GM21825 (cell line): ENCODE data around the gene EPHA6.
"Not testable (repeated sequence)": the region's sequence is repeated elsewhere in the genome, so short reads cannot be mapped to it uniquely, and the experiment has no call there.

Experiments used
- ATAC-seq: cut with Tn5 transposase; IDR thresholded peaks from one replicate; pipeline ENCODE4 v1.9.1; 2021; ENCODE audit warnings: mild to moderate bottlenecking, moderate library complexity; ENCODE audit not compliant: unreplicated experiment

EPHA6 gene

DNA sequence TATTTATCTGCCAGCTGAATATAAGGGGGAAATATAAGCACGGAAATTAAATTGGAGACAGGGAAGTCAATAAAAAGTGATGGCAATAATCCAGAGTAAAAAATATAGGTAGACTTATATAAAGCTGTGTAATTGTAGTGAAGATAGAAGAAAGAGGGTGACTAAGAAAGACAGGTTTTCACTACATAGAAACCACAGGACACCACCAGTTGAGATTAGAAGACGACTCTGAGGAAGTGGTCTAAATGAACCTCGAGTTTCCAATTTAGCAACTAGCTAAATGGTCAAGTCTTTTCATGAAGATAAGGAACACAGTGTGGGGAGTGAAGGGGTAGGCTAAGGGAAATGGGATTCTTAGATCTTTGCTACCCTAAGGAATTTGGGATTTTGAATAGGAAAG, 761.3 kb downstream of the EPHA6 start:
- no peak for ATAC-seq

DNA sequence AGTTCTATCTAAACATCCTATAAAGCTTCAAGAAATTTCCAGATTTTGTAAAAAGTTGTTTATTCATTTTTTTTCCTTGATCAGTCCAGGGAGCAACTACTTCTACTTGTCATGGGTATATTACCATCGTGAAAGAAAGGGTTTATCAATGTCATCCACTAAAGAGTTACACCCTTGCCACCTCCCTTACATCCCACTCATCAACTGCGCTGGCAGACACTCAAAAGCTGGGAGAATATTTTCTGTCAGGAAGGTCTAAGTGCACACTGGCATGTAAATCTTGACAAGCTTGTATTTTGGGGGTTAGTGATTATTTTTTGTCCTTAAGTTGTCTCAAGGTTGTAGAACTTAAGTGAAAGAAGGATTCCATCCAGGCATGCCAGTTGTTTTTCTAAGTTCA, 761.8 kb downstream of the EPHA6 start:
- ATAC-seq: no peak

DNA sequence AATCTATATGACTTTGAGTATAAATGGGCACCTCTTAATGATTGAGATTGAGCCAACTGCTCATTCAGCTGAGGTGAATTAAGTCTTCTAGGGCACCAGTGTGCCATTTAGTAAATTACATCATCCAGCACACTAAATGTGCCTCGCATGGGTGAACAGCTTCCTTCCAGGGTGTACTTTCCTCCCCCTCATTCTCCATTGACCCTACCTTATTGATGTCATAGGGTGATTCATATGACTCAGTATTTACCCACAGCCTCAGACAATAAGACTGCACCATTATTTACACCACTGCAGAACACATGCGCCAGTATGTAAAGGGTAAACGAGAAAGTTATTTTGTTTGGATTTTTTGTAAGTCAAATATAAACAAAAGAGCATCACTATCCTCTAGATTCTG, 765.0 kb downstream of the EPHA6 start:
- no peak for ATAC-seq

GRCh38 chr3:97610626-97611025, 796.2 kb downstream of the EPHA6 start:
- ATAC-seq: no peak

- ATAC-seq: no peak
Measured at GRCh38 chr3:97612632-97613031, 798.2 kb downstream of the EPHA6 start.

DNA sequence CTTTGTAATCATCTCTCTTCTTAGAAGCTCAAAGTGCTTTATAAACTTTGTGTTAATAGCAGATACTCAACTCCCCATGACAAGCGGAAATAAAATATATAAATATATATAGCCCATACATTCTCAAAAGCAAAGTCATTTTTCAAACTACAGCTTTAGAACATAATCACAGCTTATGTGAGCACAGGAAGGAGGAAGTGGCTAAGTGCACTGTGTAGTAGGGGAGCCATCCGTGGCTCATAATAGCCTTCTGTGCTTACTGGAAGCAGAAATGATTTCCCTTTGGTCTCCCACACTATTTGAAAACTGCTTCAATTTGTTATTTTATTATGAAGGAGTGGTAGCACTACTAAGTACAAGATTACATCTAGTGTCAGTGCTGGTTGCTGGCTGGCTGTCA, 798.7 kb downstream of the EPHA6 start:
- no peak for ATAC-seq

- not testable (repeated sequence) for ATAC-seq
Measured at GRCh38 chr3:97620514-97620913, 806.1 kb downstream of the EPHA6 start.

DNA sequence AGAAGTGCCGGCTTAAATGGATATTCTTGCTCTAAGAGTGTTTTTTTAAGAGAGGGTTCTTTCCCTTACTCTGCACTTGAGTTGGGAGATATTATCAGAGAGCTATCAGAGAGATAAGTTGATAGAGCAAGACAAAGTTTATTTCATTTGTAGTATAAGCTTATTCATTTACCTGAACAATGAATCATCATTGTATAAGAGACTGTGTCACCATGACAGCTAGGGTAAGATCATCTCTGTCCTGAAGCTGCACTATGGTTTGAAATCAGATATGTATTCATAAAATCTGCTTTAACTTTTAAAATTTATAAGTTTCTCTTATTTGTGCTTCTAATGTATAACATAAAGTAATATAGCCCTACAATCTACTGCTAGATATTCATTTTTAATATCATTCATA, 822.1 kb downstream of the EPHA6 start:
- ATAC-seq: no peak

GRCh38 chr3:97646932-97647331, 832.5 kb downstream of the EPHA6 start:
- ATAC-seq: no peak

DNA sequence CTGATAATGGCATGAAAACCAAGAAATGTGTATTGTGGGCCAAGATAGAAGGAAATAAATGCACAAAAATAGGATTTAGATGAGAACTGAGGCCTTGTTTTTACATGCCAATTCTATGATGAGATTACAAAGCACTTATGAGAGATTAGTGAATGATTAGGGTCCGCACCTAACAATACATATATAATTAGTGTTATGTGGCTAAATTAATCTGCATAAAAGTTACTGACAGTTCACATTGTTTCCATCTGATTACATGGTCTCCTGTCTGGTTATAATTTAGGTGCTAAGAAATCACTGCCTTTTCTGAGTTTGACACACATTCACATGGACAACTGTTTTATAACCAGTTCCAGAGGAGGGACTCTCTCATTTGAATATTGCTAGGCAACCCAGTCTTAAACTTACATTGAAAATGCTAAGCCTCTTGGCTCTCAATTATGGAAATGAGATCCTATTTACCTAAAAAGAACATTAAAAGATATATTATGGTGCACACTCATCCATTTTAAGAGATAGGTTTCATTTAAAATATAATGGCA, 833.1 kb downstream of the EPHA6 start:
- ATAC-seq: no peak

- ATAC-seq: no peak
Measured at GRCh38 chr3:97655971-97656370, 841.6 kb downstream of the EPHA6 start.

DNA sequence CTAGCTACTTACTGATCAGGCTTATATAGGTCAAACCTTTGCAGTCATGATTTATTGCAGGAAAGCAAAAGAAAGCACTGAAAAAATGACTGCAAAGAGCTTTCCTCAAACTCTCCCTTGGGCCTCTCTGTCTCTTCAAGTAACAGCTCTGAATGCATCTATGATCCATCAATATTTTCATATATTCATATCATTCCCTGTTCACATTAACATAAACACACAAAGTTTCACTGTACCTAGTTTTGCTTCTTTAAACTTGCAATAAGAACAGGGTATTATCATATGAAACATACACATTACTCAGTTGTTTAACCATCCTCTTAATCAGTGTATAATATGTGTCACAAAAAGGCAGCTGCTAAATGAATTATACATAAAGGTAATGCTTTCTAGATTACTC, 842.2 kb downstream of the EPHA6 start:
- no peak for ATAC-seq

GRCh38 chr3:97658668-97659285, 844.4 kb downstream of the EPHA6 start:
- no peak for ATAC-seq

DNA sequence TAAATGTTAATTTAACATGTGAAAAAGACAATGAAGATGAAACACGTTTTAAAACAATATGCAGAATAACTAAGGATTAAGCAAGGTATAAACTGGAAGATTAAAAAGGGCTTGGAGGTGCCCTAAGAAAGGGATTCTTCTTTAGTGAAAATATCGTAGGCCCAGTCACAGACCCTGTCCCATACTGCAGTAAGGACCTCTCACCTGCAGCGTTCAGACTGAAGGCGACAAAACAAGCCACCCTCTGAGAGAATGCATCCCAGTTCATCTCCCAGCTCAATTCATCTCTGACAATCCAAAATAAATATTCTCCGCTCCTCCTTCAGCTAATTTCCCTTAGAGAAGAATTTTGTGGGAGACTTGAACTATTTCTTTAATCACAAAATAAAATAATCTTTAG, 847.9 kb downstream of the EPHA6 start:
- no peak for ATAC-seq

- no peak for ATAC-seq
Measured at GRCh38 chr3:97662762-97663161, 848.4 kb downstream of the EPHA6 start.

GRCh38 chr3:97665896-97666295, 851.5 kb downstream of the EPHA6 start:
- ATAC-seq: no peak

GRCh38 chr3:97670952-97671351, 856.6 kb downstream of the EPHA6 start:
- no peak for ATAC-seq

GRCh38 chr3:97673357-97673997, 859.1 kb downstream of the EPHA6 start:
- no peak for ATAC-seq

DNA sequence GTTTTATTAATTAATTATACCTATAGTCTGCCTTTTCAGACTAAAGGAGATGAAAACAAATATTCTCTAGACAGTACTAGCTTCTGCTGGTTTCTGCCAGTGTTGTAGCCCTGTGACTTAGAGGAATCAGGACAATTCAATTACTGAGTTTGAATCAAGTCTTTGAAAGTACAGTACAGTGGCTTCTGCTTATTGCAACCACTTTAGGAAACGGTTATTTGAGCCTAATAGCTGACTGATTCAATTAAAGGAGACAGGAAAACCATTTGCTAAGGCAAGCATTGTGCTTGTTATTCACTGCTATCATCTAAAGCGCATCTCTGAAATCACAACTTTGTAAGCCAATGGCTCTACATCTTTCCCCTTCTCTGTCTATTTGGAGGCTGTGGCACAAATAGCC, 860.1 kb downstream of the EPHA6 start:
- no peak for ATAC-seq

DNA sequence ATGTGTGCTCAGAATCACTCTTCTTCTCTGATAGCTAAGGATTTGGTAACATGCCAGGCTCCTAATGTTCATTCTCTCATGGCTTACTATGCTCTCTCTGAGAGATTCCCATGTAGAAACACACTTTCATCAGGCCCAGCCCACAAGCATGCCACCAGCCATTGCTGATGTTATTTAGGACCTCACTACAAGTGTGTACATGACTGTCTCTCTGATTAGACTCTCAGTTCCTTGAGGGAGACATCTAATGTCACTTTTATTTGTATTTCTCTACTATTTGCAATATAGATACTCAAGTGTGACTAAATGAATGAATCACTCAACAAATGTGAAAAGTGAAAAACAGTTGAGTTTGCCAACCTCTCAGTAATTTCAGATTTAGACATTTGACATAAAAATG, 865.8 kb downstream of the EPHA6 start:
- no peak for ATAC-seq

DNA sequence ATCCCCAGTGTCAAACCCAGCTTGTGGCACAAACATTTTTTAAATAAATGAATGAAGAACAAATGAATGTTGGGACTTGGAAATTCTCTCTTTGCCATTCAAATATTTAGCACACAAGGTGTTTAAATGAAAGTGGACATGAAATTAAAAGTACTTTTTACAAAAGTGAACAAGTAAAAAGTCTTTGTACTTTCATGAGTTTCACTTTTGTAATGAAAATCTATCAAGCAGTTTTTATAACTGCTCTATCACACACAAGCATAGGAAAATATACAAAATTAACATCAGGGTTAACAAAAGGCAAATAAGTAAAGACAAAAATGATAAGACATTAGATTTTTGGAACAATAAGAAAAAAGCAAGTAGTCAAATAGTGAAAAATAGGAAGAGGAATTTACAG, 866.3 kb downstream of the EPHA6 start:
- no peak for ATAC-seq

DNA sequence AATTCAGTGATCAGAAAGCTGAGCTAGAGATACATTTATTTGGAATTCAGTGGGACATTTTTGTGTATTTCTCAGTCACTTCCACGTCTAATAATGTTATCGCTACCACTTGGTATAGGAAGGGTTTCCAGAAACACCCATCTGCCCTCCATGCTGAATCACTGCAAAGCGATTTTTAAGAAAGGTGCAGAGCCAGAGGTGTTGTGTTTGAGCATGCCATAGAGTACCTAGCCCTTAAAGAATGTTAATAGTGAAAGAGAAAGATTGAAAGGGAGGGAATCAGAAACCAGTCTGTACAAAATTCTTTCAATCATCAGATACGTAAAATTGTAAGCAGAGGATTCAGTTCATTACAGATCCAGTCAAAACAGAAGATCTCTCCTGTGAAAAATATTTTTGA, 870.1 kb downstream of the EPHA6 start:
- no peak for ATAC-seq

- no peak for ATAC-seq
Measured at GRCh38 chr3:97686258-97686657, 871.9 kb downstream of the EPHA6 start.
